IMR-90 (cell line): ENCODE measurements around the gene FNDC3A. TPM values are rescaled to one million over a fixed set of nuclear protein-coding genes. Genes with fewer than 3 reads are reported as not detected.

Experiments
- ATAC-seq: fragments of 200-7000 bp; cut with Tn5 transposase; 2 replicates; pipeline ENCODE4 v1.9.1; 2020; ENCODE audit warnings: low read depth, mild to moderate bottlenecking, moderate library complexity
- BruUV-seq: library from RNA; stranded (reverse); fragments of 400-500 nt; replicated peaks from 2 replicates; lab custom pipeline; 2021; lab: Mats Ljungman, UMichigan
- CTCF ChIA-PET: fragments of 300-600 bp; formaldehyde crosslinking; extraction: SDS; loops from one replicate; lab custom pipeline; 2021; ENCODE audit warnings: antibody characterized with exemption; lab: Yijun Ruan, JAX
- POLR2A ChIA-PET: fragments of 300-600 bp; sonication (Branson Sonifier 250); formaldehyde crosslinking; loops from one replicate; lab custom pipeline; 2022; ENCODE audit warnings: antibody characterized with exemption; ENCODE audit not compliant: unreplicated experiment; lab: Charles Lee
- DNase-seq: peaks from one replicate; pipeline ENCODE4 v3.0.0; 2013
- H2AFZ ChIP-seq: replicated peaks from 2 replicates; pipeline ENCODE3; 2013; ENCODE audit warnings: low read length, mild to moderate bottlenecking; ENCODE audit not compliant: poor library complexity
- H2AK5ac ChIP-seq: 2 replicates; pipeline ENCODE4 v1.6.1; 2013; ENCODE audit warnings: low read depth, low read length, inconsistent platforms
- H2AK9ac ChIP-seq: replicated peaks from 2 replicates; pipeline ENCODE3; 2013; ENCODE audit warnings: mild to moderate bottlenecking, low read depth, low read length, moderate library complexity; ENCODE audit not compliant: poor library complexity
- H2BK120ac ChIP-seq: 2 replicates; pipeline ENCODE4 v1.6.1; 2013; ENCODE audit warnings: low read depth, low read length, inconsistent platforms
- H2BK15ac ChIP-seq: 3 replicates; pipeline ENCODE4 v1.6.1; 2013; ENCODE audit warnings: low read depth, low read length, inconsistent platforms
- H2BK20ac ChIP-seq: 2 replicates; pipeline ENCODE4 v1.6.1; 2013; ENCODE audit warnings: low read depth, mild to moderate bottlenecking, inconsistent platforms, low read length, moderate library complexity
- H2BK5ac ChIP-seq: 2 replicates; pipeline ENCODE4 v1.6.1; 2013; ENCODE audit warnings: mild to moderate bottlenecking, low read depth, low read length, inconsistent platforms; ENCODE audit not compliant: poor library complexity, severe bottlenecking
- H3K14ac ChIP-seq: replicated peaks from 2 replicates; pipeline ENCODE4 v1.6.1; 2013; ENCODE audit warnings: low read depth, low read length, inconsistent platforms
- H3K18ac ChIP-seq: 2 replicates; pipeline ENCODE4 v1.6.1; 2013; ENCODE audit warnings: low read depth, low read length, control low read depth
- H3K23ac ChIP-seq: 2 replicates; pipeline ENCODE4 v1.6.1; 2013; ENCODE audit warnings: low read depth, low read length, inconsistent platforms
- H3K27ac ChIP-seq: 2 replicates; pipeline ENCODE4 v1.5.1; 2013; ENCODE audit warnings: mild to moderate bottlenecking, control low read depth, low read length; ENCODE audit not compliant: insufficient read depth
- H3K27me3 ChIP-seq: 2 replicates; pipeline ENCODE4 v1.6.1; 2013; ENCODE audit warnings: low read length; ENCODE audit not compliant: control insufficient read depth, insufficient read depth
- H3K36me3 ChIP-seq: 2 replicates; pipeline ENCODE4 v1.6.1; 2013; ENCODE audit warnings: low read length, mixed read lengths; ENCODE audit not compliant: control insufficient read depth, insufficient read depth
- H3K4ac ChIP-seq: 2 replicates; pipeline ENCODE4 v1.6.1; 2013; ENCODE audit warnings: low read depth, low read length, inconsistent platforms
- H3K4me1 ChIP-seq: 2 replicates; pipeline ENCODE4 v1.6.1; 2013; ENCODE audit warnings: low read length, mixed read lengths; ENCODE audit not compliant: control insufficient read depth, insufficient read depth
- H3K4me2 ChIP-seq: 2 replicates; pipeline ENCODE4 v1.6.1; 2013; ENCODE audit warnings: low read depth, mild to moderate bottlenecking, control low read depth, low read length, moderate library complexity
- H3K4me3 ChIP-seq: 2 replicates; pipeline ENCODE4 v1.5.1; 2013; ENCODE audit warnings: low read depth, mild to moderate bottlenecking, control low read depth, low read length, moderate library complexity; ENCODE audit not compliant: insufficient read depth
- H3K56ac ChIP-seq: 2 replicates; pipeline ENCODE4 v1.6.1; 2013; ENCODE audit warnings: low read length, inconsistent platforms; ENCODE audit not compliant: insufficient read depth; ENCODE audit errors: extremely low read depth
- H3K79me1 ChIP-seq, 2 experiments: 2 replicates each; pipeline ENCODE4 v1.6.1; 2013; ENCODE audit warnings: low read length in 2 of 2, inconsistent platforms in 1 of 2, low read depth in 1 of 2
- H3K9ac ChIP-seq: 2 replicates; pipeline ENCODE4 v1.6.1; 2013; ENCODE audit warnings: low read depth, low read length, control low read depth
- H3K9me1 ChIP-seq: 2 replicates; pipeline ENCODE4 v1.6.1; 2013; ENCODE audit warnings: low read length, inconsistent platforms; ENCODE audit not compliant: insufficient read depth
- H3K9me3 ChIP-seq: 2 replicates; pipeline ENCODE4 v1.6.1; 2013; ENCODE audit warnings: low read length; ENCODE audit not compliant: control insufficient read depth, insufficient read depth
- H4K20me1 ChIP-seq: 2 replicates; pipeline ENCODE4 v1.6.1; 2013; ENCODE audit warnings: low read length, inconsistent platforms; ENCODE audit not compliant: insufficient read depth
- H4K5ac ChIP-seq: 2 replicates; pipeline ENCODE4 v1.6.1; 2013; ENCODE audit warnings: mild to moderate bottlenecking, low read depth, low read length, control low read depth
- H4K8ac ChIP-seq, 2 experiments: 2 replicates each; pipeline ENCODE4 v1.6.1; 2013; ENCODE audit warnings: low read depth in 2 of 2, low read length in 2 of 2, control low read depth in 1 of 2, inconsistent platforms in 1 of 2
- H4K91ac ChIP-seq: 2 replicates; pipeline ENCODE4 v1.6.1; 2013; ENCODE audit warnings: low read depth, low read length, inconsistent platforms; ENCODE audit not compliant: insufficient read depth
- BHLHE40 ChIP-seq: fragments of 150-350 bp; IDR thresholded peaks from 2 replicates; pipeline ENCODE4 v1.6.1; 2016; ENCODE audit warnings: mild to moderate bottlenecking, low read depth, low read length
- CEBPB ChIP-seq: IDR thresholded peaks from 2 replicates; pipeline ENCODE4 v1.6.1; 2012; ENCODE audit warnings: low read depth, low read length, improper control_type of control experiment
- CHD1 ChIP-seq: IDR thresholded peaks from 2 replicates; pipeline ENCODE4 v1.6.1; 2012; ENCODE audit warnings: low read depth, low read length, improper control_type of control experiment
- MAFK ChIP-seq: IDR thresholded peaks from 2 replicates; pipeline ENCODE4 v1.6.1; 2012; ENCODE audit warnings: low read depth, low read length, improper control_type of control experiment
- MAZ ChIP-seq: IDR thresholded peaks from 2 replicates; pipeline ENCODE4 v1.6.1; 2012; ENCODE audit warnings: low read depth, mild to moderate bottlenecking, low read length, improper control_type of control experiment, moderate library complexity, borderline replicate concordance
- MXI1 ChIP-seq: IDR thresholded peaks from 2 replicates; pipeline ENCODE4 v1.6.1; 2012; ENCODE audit warnings: low read depth, mild to moderate bottlenecking, low read length, moderate library complexity, borderline replicate concordance
- NFE2L2 ChIP-seq: fragments of 150-350 bp; IDR thresholded peaks from 2 replicates; pipeline ENCODE4 v1.6.1; 2016; ENCODE audit warnings: low read depth, mild to moderate bottlenecking, low read length
- RAD21 ChIP-seq: IDR thresholded peaks from 2 replicates; pipeline ENCODE4 v1.6.1; 2012; ENCODE audit warnings: low read length, improper control_type of control experiment
- RCOR1 ChIP-seq: IDR thresholded peaks from 2 replicates; pipeline ENCODE4 v1.6.1; 2012; ENCODE audit warnings: mild to moderate bottlenecking, low read length, improper control_type of control experiment; ENCODE audit not compliant: insufficient replicate concordance
- RFX5 ChIP-seq: IDR thresholded peaks from 2 replicates; pipeline ENCODE4 v1.8.0; 2012; ENCODE audit warnings: low read depth, mild to moderate bottlenecking, low read length, moderate library complexity
- WGBS, 2 experiments: methylation state at CpG; one replicate each; pipeline versions ENCODE4 v1.1.5 to v1.1.7; 2013; ENCODE audit warnings: missing lambda C conversion rate in 2 of 2; ENCODE audit not compliant: insufficient read length in 1 of 2; ENCODE audit errors: extremely low coverage in 2 of 2; 5-methylcytosine and 5-hydroxymethylcytosine counted together
- dilution Hi-C: fragments of 300-500 bp; cut with HindIII; formaldehyde crosslinking; loops from one replicate; pipeline ENCODE4 v1.14.3; 2018; ENCODE audit warnings: low sequenced_read_pairs; ENCODE audit not compliant: unreplicated experiment
- in situ Hi-C: fragments of 300-500 bp; cut with MboI; formaldehyde crosslinking; loops from 3 replicates; pipeline ENCODE4 v1.14.3; 2019; ENCODE audit warnings: low sequenced_read_pairs, inconsistent platforms, mixed read lengths
- intact Hi-C: fragments of 100-400 bp; cut with micrococcal nuclease; formaldehyde crosslinking; loops from 2 replicates; pipeline ENCODE4 v1.10.0; 2022
- polyA plus RNA-seq, 3 experiments: library from polyadenylated mRNA; depleted of rRNA; stranded (reverse); fragments of >200 nt; gene quantifications; 2 replicates each; pipeline ENCODE4 v1.2.3, GENCODE V29; 2012; ENCODE audit warnings: low replicate concordance in 1 of 3
- total RNA-seq: library from RNA; depleted of rRNA; stranded (reverse); fragments of >200 nt; gene quantifications from 2 replicates; pipeline ENCODE4 v1.2.3, GENCODE V29; 2012

The FNDC3A gene
- total and polyA plus RNA-seq, 2 of the 4 experiments (the other 2 are of a cell fraction): 29.2 to 60.4 TPM

DNA sequence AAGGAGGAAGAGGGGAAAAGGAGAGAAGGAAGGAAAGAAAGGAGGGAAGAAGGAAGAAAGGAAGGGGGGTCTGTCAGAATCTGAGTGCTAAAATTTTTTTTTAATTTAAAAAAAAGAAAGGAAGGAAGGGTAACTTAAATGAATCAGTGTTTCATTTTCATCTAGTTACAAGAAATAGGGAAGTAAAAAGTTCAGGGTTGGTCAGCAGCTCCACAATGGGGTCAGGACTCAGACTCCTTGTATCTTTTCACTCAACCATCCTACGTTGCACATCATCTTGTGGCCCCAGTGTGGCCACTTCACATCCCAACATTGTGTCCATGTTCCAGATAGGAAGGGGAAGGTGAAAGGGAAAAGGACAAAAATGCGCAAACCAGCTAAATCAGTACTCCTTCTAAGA lies 14.3 kb upstream of the FNDC3A start:
- no peak overlapping the region for H3K14ac ChIP-seq
- TF ChIP-seq RCOR1 (no peak), CHD1 (no peak), RFX5 (no peak), RAD21 (no peak), CEBPB (no peak), NFE2L2 (no peak), MXI1 (no peak), MAZ (no peak), MAFK (no peak), BHLHE40 (no peak)
- no peak overlapping the region for H2BK20ac ChIP-seq
- intact Hi-C loops (no loop called here), in situ Hi-C loops (no loop called here), dilution Hi-C loops (no loop called here)
- no peak overlapping the region for H3K56ac ChIP-seq
- H3K23ac ChIP-seq: no peak overlapping the region
- BruUV-seq: no TSS peak
- no peak overlapping the region for H3K27ac ChIP-seq
- no peaks in the 10 kb centered on the region for H3K9me3 ChIP-seq
- no peak overlapping the region for H4K8ac ChIP-seq
- H2BK15ac ChIP-seq: no peak overlapping the region
- CTCF ChIA-PET: no interaction called here
- H4K20me1 ChIP-seq: no peaks in the 10 kb centered on the region
- H3K9me1 ChIP-seq: no peaks in the 10 kb centered on the region
- H3K4me2 ChIP-seq: no peak overlapping the region
- H3K4me1 ChIP-seq: no peaks in the 10 kb centered on the region
- H4K5ac ChIP-seq: no peak overlapping the region
- no peak overlapping the region for H3K4me3 ChIP-seq
- no peak overlapping the region for H3K9ac ChIP-seq
- H2BK120ac ChIP-seq: no peak overlapping the region
- no peak overlapping the region for H3K18ac ChIP-seq
- H2AK5ac ChIP-seq: no peak overlapping the region
- H3K27me3 ChIP-seq: no peaks in the 10 kb centered on the region
- no peak for DNase-seq
- H3K36me3 ChIP-seq: no peaks in the 10 kb centered on the region
- H3K4ac ChIP-seq: no peak overlapping the region
- POLR2A ChIA-PET: no interaction called here
- no peak overlapping the region for H2BK5ac ChIP-seq
- no peak for ATAC-seq
- H3K79me1 ChIP-seq: no peaks in the 10 kb centered on the region
- WGBS, 2 experiments: no CpG with 5 or more reads among the region's 2 CpGs
- no peak overlapping the region for H2AK9ac ChIP-seq
- H2AFZ ChIP-seq: no peak overlapping the region
- H4K91ac ChIP-seq: no peak overlapping the region
